ENCODE data around the gene NUP98.

GRCh38 chr11:3641701-3642070 lies 155.7 kb downstream of the NUP98 start, which contains the start of gene ART5:
- TF ChIP-seq ZNF384 (IDR thresholded peaks at IDR 0.05): no peak
- no peak for TF ChIP-seq L3MBTL2 (conservative IDR thresholded peaks at IDR 0.05)
- no peak for TF ChIP-seq CTBP1 (IDR thresholded peaks at IDR 0.05; ENCODE audit: borderline replicate concordance)
- no peak for TF ChIP-seq FOXK2 (IDR thresholded peaks at IDR 0.05)
- no peak for TF ChIP-seq ARNT (IDR thresholded peaks at IDR 0.05)
- TF ChIP-seq, protein P1, sequence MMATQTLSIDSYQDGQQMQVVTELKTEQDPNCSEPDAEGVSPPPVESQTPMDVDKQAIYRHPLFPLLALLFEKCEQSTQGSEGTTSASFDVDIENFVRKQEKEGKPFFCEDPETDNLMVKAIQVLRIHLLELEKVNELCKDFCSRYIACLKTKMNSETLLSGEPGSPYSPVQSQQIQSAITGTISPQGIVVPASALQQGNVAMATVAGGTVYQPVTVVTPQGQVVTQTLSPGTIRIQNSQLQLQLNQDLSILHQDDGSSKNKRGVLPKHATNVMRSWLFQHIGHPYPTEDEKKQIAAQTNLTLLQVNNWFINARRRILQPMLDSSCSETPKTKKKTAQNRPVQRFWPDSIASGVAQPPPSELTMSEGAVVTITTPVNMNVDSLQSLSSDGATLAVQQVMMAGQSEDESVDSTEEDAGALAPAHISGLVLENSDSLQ (IDR thresholded peaks at IDR 0.05): no peak
- TF ChIP-seq TARDBP (IDR thresholded peaks at IDR 0.05): no peak
- TF ChIP-seq ELF4 (IDR thresholded peaks at IDR 0.05): no peak
- no peak for TF ChIP-seq SP1 (IDR thresholded peaks at IDR 0.05)
- no peak for TF ChIP-seq FOXM1 (IDR thresholded peaks at IDR 0.05; ENCODE audit: borderline replicate concordance)
- no peak for TF ChIP-seq BHLHE40 (IDR thresholded peaks at IDR 0.05; ENCODE audit: borderline replicate concordance)
- TF ChIP-seq FOXA1 (IDR thresholded peaks at IDR 0.05): no peak
- TF ChIP-seq SUZ12 (IDR thresholded peaks at IDR 0.05): no peak
- TF ChIP-seq NFRKB (IDR thresholded peaks at IDR 0.05): no peak

All from HEK293T (cell line).